GM12878 (cell line): ENCODE data around the gene STRC. TPM values are rescaled to one million over a fixed set of nuclear protein-coding genes. Genes with fewer than 3 reads are reported as not detected.
A peak's percentile ranks its signal among the peaks of the same experiment; 100 is the strongest.
"Not testable (repeated sequence)": the region's sequence is repeated elsewhere in the genome, so short reads cannot be mapped to it uniquely, and the experiment has no call there.

Experiments
- ATAC-seq: fragments of 200-7000 bp; cut with Tn5 transposase; 3 replicates; pipeline ENCODE4 v1.9.1; 2020; ENCODE audit warnings: mild to moderate bottlenecking, moderate library complexity
- BruUV-seq: library from RNA; stranded (reverse); fragments of 400-500 nt; replicated peaks from 2 replicates; lab custom pipeline; 2021; lab: Mats Ljungman, UMichigan
- CTCF ChIA-PET: fragments of 300-600 bp; sonication (Branson Sonifier 250); formaldehyde crosslinking; extraction: SDS; loops from one replicate; lab custom pipeline; 2021; ENCODE audit warnings: inconsistent platforms; lab: Yijun Ruan, JAX
- POLR2A ChIA-PET: fragments of 350-600 bp; formaldehyde crosslinking; extraction: SDS; loops from one replicate; lab custom pipeline; 2021; ENCODE audit warnings: inconsistent platforms; lab: Charles Lee
- RAD21 ChIA-PET: fragments of 300-600 bp; sonication (Branson Sonifier 250); formaldehyde crosslinking; loops from one replicate; lab custom pipeline; 2023; ENCODE audit warnings: antibody characterized with exemption; ENCODE audit not compliant: unreplicated experiment; lab: Charles Lee
- SMC1A ChIA-PET: fragments of 300-600 bp; sonication (Branson Sonifier 250); formaldehyde crosslinking; loops from one replicate; lab custom pipeline; 2023; ENCODE audit not compliant: unreplicated experiment, uncharacterized antibody; lab: Charles Lee
- DNase-seq: peaks from one replicate; pipeline ENCODE4 v3.0.0-alpha.2; 2011; ENCODE audit warnings: low read depth, low spot score
- FAIRE-seq: peaks from 3 replicates; lab custom pipeline; 2011; peaks lifted over from hg19 to GRCh38; lab: Jason Lieb, UNC
- H2AFZ ChIP-seq: 2 replicates; pipeline ENCODE4 v1.6.0; 2011; ENCODE audit warnings: low read depth, low read length, control low read depth; ENCODE audit not compliant: control insufficient read depth
- H3K27ac ChIP-seq: 2 replicates; pipeline ENCODE4 v1.5.1; 2011; ENCODE audit warnings: control low read depth; ENCODE audit not compliant: control insufficient read depth, insufficient read depth
- H3K27me3 ChIP-seq, 2 experiments: replicated peaks in 1 of 2; 2 replicates each; pipeline versions ENCODE4 v1.6.0 to v1.6.1; 2011; ENCODE audit warnings: low read length in 1 of 2; ENCODE audit not compliant: control insufficient read depth in 2 of 2, insufficient read depth in 2 of 2
- H3K36me3 ChIP-seq, 2 experiments: 2 replicates each; pipeline ENCODE4 v1.5.1; 2011; ENCODE audit warnings: low read length in 1 of 2; ENCODE audit not compliant: control insufficient read depth in 2 of 2, insufficient read depth in 2 of 2
- H3K4me1 ChIP-seq: 2 replicates; pipeline ENCODE4 v1.6.1; 2011; ENCODE audit warnings: mild to moderate bottlenecking, low read length, moderate library complexity, mixed read lengths; ENCODE audit not compliant: control insufficient read depth, insufficient read depth
- H3K4me2 ChIP-seq: 2 replicates; pipeline ENCODE4 v1.6.0; 2011; ENCODE audit warnings: control low read depth; ENCODE audit not compliant: control insufficient read depth, insufficient read depth
- H3K4me3 ChIP-seq: fragments of 200-600 bp; sonication (generic); 2 replicates; pipeline ENCODE4 v1.5.1; 2016
- H3K79me2 ChIP-seq: 2 replicates; pipeline ENCODE4 v1.6.0; 2011; ENCODE audit warnings: low read length; ENCODE audit not compliant: control insufficient read depth, insufficient read depth
- H3K9ac ChIP-seq: 2 replicates; pipeline ENCODE4 v1.8.0; 2011; ENCODE audit warnings: low read length, control low read depth, mixed read lengths; ENCODE audit not compliant: control insufficient read depth, insufficient read depth
- H3K9me3 ChIP-seq: replicated peaks from 3 replicates; pipeline ENCODE4 v1.5.1; 2011; ENCODE audit warnings: mild to moderate bottlenecking, low read length; ENCODE audit not compliant: control insufficient read depth, insufficient read depth
- H4K20me1 ChIP-seq: 2 replicates; pipeline ENCODE4 v1.6.0; 2011; ENCODE audit not compliant: control insufficient read depth, insufficient read depth
- WGBS: methylation state at CpG from one replicate; pipeline ENCODE4 v1.1.6; 2016; ENCODE audit warnings: low lambda C conversion rate; ENCODE audit not compliant: insufficient replicate concordance, insufficient coverage; ENCODE audit errors: missing lambda C conversion rate; 5-methylcytosine and 5-hydroxymethylcytosine counted together
- in situ Hi-C: fragments of 300-500 bp; cut with MboI; formaldehyde crosslinking; loops from 9 replicates; pipeline ENCODE4 v1.14.3; 2018; ENCODE audit warnings: mixed read lengths
- intact Hi-C: fragments of 100-400 bp; cut with micrococcal nuclease; formaldehyde crosslinking; loops from one replicate; pipeline ENCODE4 v1.14.2; 2022; ENCODE audit not compliant: unreplicated experiment
- polyA plus RNA-seq, 11 experiments: library from polyadenylated mRNA; depleted of rRNA in 4 of 11; unstranded in 6 of 11; stranded (reverse) in 5 of 11; fragments of >200 nt; fragmentation: Nextera tagmentation in 4 of 11; fragmentation: Illumina TruSeq in 1 of 11; extraction: Ambion mirVana in 4 of 11; extraction: Trizol in 1 of 11; gene quantifications; 1 replicate in 1 of 11; 2 replicates in 10 of 11; pipeline versions ENCODE4 v1.2.1 to v1.2.3, GENCODE V29; 2011 to 2016; ENCODE audit warnings: inconsistent platforms in 2 of 11, missing spikeins in 2 of 11, low read depth in 1 of 11
- total RNA-seq, 4 experiments: library from RNA; depleted of rRNA in 3 of 4; stranded (reverse); fragments of >200 nt in 3 of 4; fragmentation: Illumina TruSeq in 1 of 4; extraction: Trizol in 1 of 4; gene quantifications; 2 replicates each; pipeline versions ENCODE4 v1.2.1 to v1.2.3, GENCODE V29; 2013 to 2021

The STRC gene
- total and polyA plus RNA-seq, 10 of the 15 experiments (the other 5 are each of a cell fraction or from before 2014, with no cell fraction given) = 0.04 to 0.45 (median 0.21) TPM; not detected in 1

GRCh38 chr15:43662293-43662692, 43.7 kb upstream of the STRC start:
- intact Hi-C loops, FAIRE-seq, POLR2A ChIA-PET, H3K4me2 ChIP-seq, H2AFZ ChIP-seq, RAD21 ChIA-PET, DNase-seq, H3K4me1 ChIP-seq, ATAC-seq, H3K36me3 ChIP-seq, H3K4me3 ChIP-seq, BruUV-seq, H3K9ac ChIP-seq, H4K20me1 ChIP-seq, H3K27ac ChIP-seq, H3K9me3 ChIP-seq, in situ Hi-C loops, H3K27me3 ChIP-seq, H3K79me2 ChIP-seq, SMC1A ChIA-PET, CTCF ChIA-PET: not testable (repeated sequence)
- WGBS = 100% methylated on average over 1 of the region's 2 CpGs

GRCh38 chr15:43659727-43660126, 41.1 kb upstream of the STRC start:
- DNase-seq, H2AFZ ChIP-seq, POLR2A ChIA-PET, H3K4me3 ChIP-seq, H3K79me2 ChIP-seq, H3K27ac ChIP-seq, H3K4me1 ChIP-seq, H3K36me3 ChIP-seq, ATAC-seq, H3K27me3 ChIP-seq, CTCF ChIA-PET, H4K20me1 ChIP-seq, H3K9me3 ChIP-seq, in situ Hi-C loops, FAIRE-seq, RAD21 ChIA-PET, SMC1A ChIA-PET, BruUV-seq, H3K9ac ChIP-seq, H3K4me2 ChIP-seq, intact Hi-C loops: not testable (repeated sequence)
- no CpG with 5 or more reads among the region's 10 CpGs for WGBS

- intact Hi-C loops, H3K9ac ChIP-seq, H3K4me2 ChIP-seq, RAD21 ChIA-PET, H3K4me3 ChIP-seq, H3K27ac ChIP-seq, DNase-seq, BruUV-seq, CTCF ChIA-PET, H3K9me3 ChIP-seq, H4K20me1 ChIP-seq, H3K79me2 ChIP-seq, SMC1A ChIA-PET, H2AFZ ChIP-seq, H3K36me3 ChIP-seq, H3K4me1 ChIP-seq, POLR2A ChIA-PET, H3K27me3 ChIP-seq, in situ Hi-C loops: not testable (repeated sequence)
- FAIRE-seq (peak; percentile 85), ATAC-seq (peak; percentile 37)
- WGBS = 91% methylated on average over 14 of the region's 16 CpGs
Observed at GRCh38 chr15:43649430-43649926, 30.9 kb upstream of the STRC start.
